H1 (cell line): Measurements from ENCODE around the gene HYLS1. TPM values are rescaled to one million over a fixed set of nuclear protein-coding genes. Genes with fewer than 3 reads are reported as not detected.

Experiments used
- BACH1 ChIP-seq: IDR thresholded peaks from 2 replicates; pipeline ENCODE4 v1.6.1; 2012; ENCODE audit warnings: low read length, improper control_type of control experiment
- BCL11A ChIP-seq, 2 experiments: IDR thresholded peaks; one replicate each; pipeline ENCODE4 v1.6.1; 2011; ENCODE audit warnings: low read depth in 2 of 2, low read length in 2 of 2, mild to moderate bottlenecking in 2 of 2
- GTF2F1 ChIP-seq: IDR thresholded peaks from 2 replicates; pipeline ENCODE4 v1.6.1; 2012; ENCODE audit warnings: low read depth, low read length, improper control_type of control experiment, borderline replicate concordance
- HDAC6 ChIP-seq: IDR thresholded peaks from one replicate; pipeline ENCODE4 v1.7.1; 2012; ENCODE audit warnings: low read depth, mild to moderate bottlenecking, inconsistent platforms, low read length, moderate library complexity
- JUND ChIP-seq: IDR thresholded peaks from 2 replicates; pipeline ENCODE4 v1.6.1; 2011; ENCODE audit warnings: mild to moderate bottlenecking, improper control_type of control experiment, low read length
- RNF2 ChIP-seq: fragments of 200-900, 300-1000 bp; sonication (generic); IDR thresholded peaks from 2 replicates; pipeline ENCODE4 v1.7.1; 2016; ENCODE audit warnings: borderline replicate concordance, low read depth, mild to moderate bottlenecking, antibody characterized with exemption, low read length; ENCODE audit not compliant: poor library complexity, severe bottlenecking; ENCODE audit errors: missing control alignments
- TBP ChIP-seq: IDR thresholded peaks from 2 replicates; pipeline ENCODE4 v1.6.1; 2011; ENCODE audit warnings: low read depth, low read length, improper control_type of control experiment
- polyA plus RNA-seq, 7 experiments: library from polyadenylated mRNA; depleted of rRNA in 3 of 7; stranded (reverse) in 5 of 7; unstranded in 2 of 7; fragments of >200 nt in 5 of 7; fragments of 200-250 nt in 2 of 7; gene quantifications; 1 replicate in 5 of 7; 2 replicates in 1 of 7; 4 replicates in 1 of 7; pipeline versions ENCODE4 v1.2.1 to v1.2.3, GENCODE V29; 2011 to 2013; ENCODE audit warnings: missing spikeins in 2 of 7, mixed read lengths in 2 of 7
- total RNA-seq: library from RNA; stranded (reverse); fragmentation: NEBNext Ultra II Directional; extraction: Animal tissue kit (Norgen Biotek cat#: 25700); gene quantifications from 2 replicates; pipeline ENCODE4 v1.2.1, GENCODE V29; 2021
- TF ChIP-seq, protein P1 (sequence below): IDR thresholded peaks from 2 replicates; pipeline ENCODE4 v1.6.1; 2011; ENCODE audit warnings: low read depth, mild to moderate bottlenecking, low read length; ENCODE audit not compliant: insufficient read depth
- TF ChIP-seq, protein P2 (sequence below): IDR thresholded peaks from 2 replicates; pipeline ENCODE4 v1.6.1; 2012; ENCODE audit warnings: inconsistent platforms

The HYLS1 gene
- total and polyA plus RNA-seq, 2 of the 8 experiments (the other 6 are each of a cell fraction or from before 2014, with no cell fraction given), result 5.1 to 11.6 TPM

DNA sequence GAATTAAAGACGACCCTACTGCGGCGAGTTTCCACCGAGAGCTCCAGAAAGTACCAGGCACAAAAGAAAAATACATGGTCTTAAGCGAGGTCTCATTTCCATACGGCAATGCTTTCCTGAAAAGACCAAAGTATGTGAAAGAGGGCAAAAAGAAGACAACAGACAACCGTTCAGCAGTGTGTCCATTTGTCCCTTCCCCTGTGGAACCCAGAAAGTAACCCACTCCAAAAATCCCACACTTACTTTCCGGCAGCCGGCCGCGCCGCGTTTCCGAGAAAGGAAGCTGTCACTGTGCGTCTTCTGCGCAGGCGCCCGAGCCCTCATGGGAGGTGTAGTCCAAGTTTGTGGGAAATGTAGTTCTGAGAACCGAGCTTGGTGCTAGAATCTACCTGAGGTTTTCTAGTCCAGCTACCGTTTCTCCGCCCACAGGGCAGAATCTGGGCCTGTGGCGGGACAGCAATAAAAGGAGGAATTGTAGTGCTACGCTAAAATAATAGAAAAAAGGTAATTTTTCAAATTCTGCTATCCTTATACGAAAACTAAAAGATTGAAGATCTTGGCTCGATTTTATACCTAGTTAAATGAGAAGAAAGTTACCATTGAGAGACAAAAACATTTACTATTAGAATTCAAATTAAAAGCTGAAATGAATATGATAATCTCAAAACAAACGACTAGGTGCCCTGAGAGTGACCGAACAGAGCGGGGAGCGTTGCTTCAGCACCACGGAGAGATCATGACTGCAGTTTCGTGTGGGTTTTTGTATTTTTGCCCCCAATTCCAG is 15.7 kb downstream of the HYLS1 start, which contains the start of gene PUS3 (continued):
- TF ChIP-seq JUND (no peak), BACH1 (peak; percentile 36; the same call in 1 of the 2 replicates), BCL11A (IDR thresholded peaks at IDR 0.05; ENCODE audit: low read depth in 2 of 2, low read length in 2 of 2) (no peak), RNF2 (no peak), TBP (no peak; the same call in 1 of the 2 replicates), HDAC6 (no peak), GTF2F1 (no peak)
- TF ChIP-seq, protein P1, sequence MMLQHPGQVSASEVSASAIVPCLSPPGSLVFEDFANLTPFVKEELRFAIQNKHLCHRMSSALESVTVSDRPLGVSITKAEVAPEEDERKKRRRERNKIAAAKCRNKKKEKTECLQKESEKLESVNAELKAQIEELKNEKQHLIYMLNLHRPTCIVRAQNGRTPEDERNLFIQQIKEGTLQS, result no peak
- TF ChIP-seq, protein P2, sequence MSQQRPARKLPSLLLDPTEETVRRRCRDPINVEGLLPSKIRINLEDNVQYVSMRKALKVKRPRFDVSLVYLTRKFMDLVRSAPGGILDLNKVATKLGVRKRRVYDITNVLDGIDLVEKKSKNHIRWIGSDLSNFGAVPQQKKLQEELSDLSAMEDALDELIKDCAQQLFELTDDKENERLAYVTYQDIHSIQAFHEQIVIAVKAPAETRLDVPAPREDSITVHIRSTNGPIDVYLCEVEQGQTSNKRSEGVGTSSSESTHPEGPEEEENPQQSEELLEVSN, result no peak
